Measurements from ENCODE around the gene TBC1D5. TPM values are rescaled to one million over a fixed set of nuclear protein-coding genes. Genes with fewer than 3 reads are reported as not detected.

The TBC1D5 gene
- total and polyA plus RNA-seq, 2 of the 4 experiments (the other 2 are of a cell fraction), result 16.4 to 57.0 TPM

DNA sequence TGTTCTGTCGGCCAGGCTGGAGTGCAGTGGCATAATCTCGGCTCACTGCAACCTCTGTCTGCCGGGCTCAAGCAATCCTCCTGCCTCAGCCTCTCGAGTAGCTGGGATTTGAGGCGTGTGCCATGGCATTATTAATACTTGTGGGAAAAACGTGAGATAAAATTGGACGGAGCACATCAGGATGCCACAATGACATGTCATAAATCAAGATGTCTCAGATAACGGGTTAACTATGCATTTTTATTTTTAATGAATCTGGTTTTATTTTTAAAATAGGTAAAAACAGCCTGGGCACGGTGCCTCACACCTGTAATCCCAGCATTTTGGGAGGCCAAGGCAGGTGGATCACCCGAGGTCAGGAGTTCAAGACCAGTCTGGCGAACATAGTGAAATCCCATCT is 212.8 kb downstream of the TBC1D5 start:
- Histone ChIP-seq H3K9ac (ENCODE audit: low read depth, low read length) (no peak overlapping the region), H3K27ac (ENCODE audit: insufficient read depth, low read length) (no peak overlapping the region), H2AK5ac (ENCODE audit: low read depth, low read length) (no peak overlapping the region), H3K4me2 (ENCODE audit: low read depth, low read length) (no peak overlapping the region), H2BK120ac (ENCODE audit: low read depth, low read length) (no peak overlapping the region), H3K4me1 (ENCODE audit: control insufficient read depth, insufficient read depth, low read length) (no peaks in the 10 kb centered on the region), H4K91ac (ENCODE audit: insufficient read depth, low read depth, low read length) (no peak overlapping the region), H3K23ac (ENCODE audit: low read depth, low read length) (no peak overlapping the region), H3K9me1 (ENCODE audit: insufficient read depth, low read length) (no peaks in the 10 kb centered on the region), H2BK5ac (ENCODE audit: low read depth, low read length, poor library complexity, severe bottlenecking) (no peak overlapping the region), H3K27me3 (ENCODE audit: control insufficient read depth, insufficient read depth, low read length) (no peaks in the 10 kb centered on the region), H3K36me3 (ENCODE audit: control insufficient read depth, insufficient read depth, low read length) (no peaks in the 10 kb centered on the region), H3K4me3 (ENCODE audit: insufficient read depth, low read depth, low read length) (no peak overlapping the region), H2BK15ac (ENCODE audit: low read depth, low read length) (no peak overlapping the region), H3K4ac (ENCODE audit: low read depth, low read length) (no peak overlapping the region), H4K20me1 (ENCODE audit: insufficient read depth, low read length) (no peaks in the 10 kb centered on the region), H2BK20ac (ENCODE audit: low read depth, low read length) (no peak overlapping the region), H3K9me3 (ENCODE audit: control insufficient read depth, insufficient read depth, low read length) (no peaks in the 10 kb centered on the region), H2AK9ac (replicated peaks; ENCODE audit: low read depth, low read length, poor library complexity) (no peak overlapping the region), H4K5ac (ENCODE audit: low read depth, low read length) (no peak overlapping the region), H3K14ac (replicated peaks; ENCODE audit: low read depth, low read length) (no peak overlapping the region), H3K18ac (ENCODE audit: low read depth, low read length) (no peak overlapping the region), H2AFZ (replicated peaks; ENCODE audit: low read length, poor library complexity) (no peak overlapping the region), H3K56ac (ENCODE audit: extremely low read depth, insufficient read depth, low read length) (no peak overlapping the region), H4K8ac (ENCODE audit: low read depth in 2 of 2, low read length in 2 of 2) (no peak overlapping the region), H3K79me1 (ENCODE audit: low read depth in 1 of 2, low read length in 2 of 2) (no peaks in the 10 kb centered on the region; a peak in 1 of 4 replicates)
- in situ Hi-C loops (cut with MboI; ENCODE audit: low sequenced_read_pairs), result no loop called here
- DNase-seq, result no peak
- no peak for ATAC-seq (ENCODE audit: low read depth)
- ChIA-PET CTCF (no interaction called here), POLR2A (ENCODE audit: unreplicated experiment) (no interaction called here)
- no peak for TF ChIP-seq RAD21 (IDR thresholded peaks at IDR 0.05; ENCODE audit: low read length)
- no peak for TF ChIP-seq FOS (IDR thresholded peaks at IDR 0.05; ENCODE audit: low read depth, low read length)
- no peak for TF ChIP-seq RFX5 (IDR thresholded peaks at IDR 0.05; ENCODE audit: low read depth, low read length)
- TF ChIP-seq CHD1 (IDR thresholded peaks at IDR 0.05; ENCODE audit: low read depth, low read length), result no peak
- no peak for TF ChIP-seq POLR2A (IDR thresholded peaks at IDR 0.05; ENCODE audit: low read depth, low read length)
- no peak for TF ChIP-seq RCOR1 (IDR thresholded peaks at IDR 0.05; ENCODE audit: insufficient replicate concordance, low read length)
- TF ChIP-seq ELK1 (IDR thresholded peaks at IDR 0.05; ENCODE audit: borderline replicate concordance, low read depth, low read length), result no peak
- no peak for TF ChIP-seq SMC3 (IDR thresholded peaks at IDR 0.05; ENCODE audit: low read depth, low read length)
- TF ChIP-seq CTCF (conservative IDR thresholded peaks at IDR 0.05; ENCODE audit: low read depth, low read length), result no peak
- no peak for TF ChIP-seq USF2 (IDR thresholded peaks at IDR 0.05; ENCODE audit: low read depth, low read length)
- no peak for TF ChIP-seq MAFK (IDR thresholded peaks at IDR 0.05; ENCODE audit: low read depth, low read length)
- no peak for TF ChIP-seq BHLHE40 (IDR thresholded peaks at IDR 0.05; ENCODE audit: low read depth, low read length)
- no peak for TF ChIP-seq MXI1 (IDR thresholded peaks at IDR 0.05; ENCODE audit: borderline replicate concordance, low read depth, low read length)
- TF ChIP-seq MAZ (IDR thresholded peaks at IDR 0.05; ENCODE audit: borderline replicate concordance, low read depth, low read length), result no peak
- no peak for TF ChIP-seq NFE2L2 (IDR thresholded peaks at IDR 0.05; ENCODE audit: low read depth, low read length)
- TF ChIP-seq CEBPB (IDR thresholded peaks at IDR 0.05; ENCODE audit: low read depth, low read length), result no peak
- intact Hi-C loops (cut with micrococcal nuclease), result no loop called here
- WGBS, 2 experiments (ENCODE audit: extremely low coverage in 2 of 2, insufficient read length in 1 of 2), result 87% methylated on average over 3 of the region's 11 CpGs; no CpG with 5 or more reads in 1 of the 2 experiments
- no TSS peak for BruUV-seq (replicated peaks)
- dilution Hi-C loops (cut with HindIII; ENCODE audit: low sequenced_read_pairs, unreplicated experiment), result no loop called here

All from IMR-90 (cell line).